ENCODE measurements around the gene MPC1. TPM values are rescaled to one million over a fixed set of nuclear protein-coding genes. Genes with fewer than 3 reads are reported as not detected.

The MPC1 gene
- 10 to 100 TPM; 11.5 to 30.4 TPM for total RNA-seq

DNA sequence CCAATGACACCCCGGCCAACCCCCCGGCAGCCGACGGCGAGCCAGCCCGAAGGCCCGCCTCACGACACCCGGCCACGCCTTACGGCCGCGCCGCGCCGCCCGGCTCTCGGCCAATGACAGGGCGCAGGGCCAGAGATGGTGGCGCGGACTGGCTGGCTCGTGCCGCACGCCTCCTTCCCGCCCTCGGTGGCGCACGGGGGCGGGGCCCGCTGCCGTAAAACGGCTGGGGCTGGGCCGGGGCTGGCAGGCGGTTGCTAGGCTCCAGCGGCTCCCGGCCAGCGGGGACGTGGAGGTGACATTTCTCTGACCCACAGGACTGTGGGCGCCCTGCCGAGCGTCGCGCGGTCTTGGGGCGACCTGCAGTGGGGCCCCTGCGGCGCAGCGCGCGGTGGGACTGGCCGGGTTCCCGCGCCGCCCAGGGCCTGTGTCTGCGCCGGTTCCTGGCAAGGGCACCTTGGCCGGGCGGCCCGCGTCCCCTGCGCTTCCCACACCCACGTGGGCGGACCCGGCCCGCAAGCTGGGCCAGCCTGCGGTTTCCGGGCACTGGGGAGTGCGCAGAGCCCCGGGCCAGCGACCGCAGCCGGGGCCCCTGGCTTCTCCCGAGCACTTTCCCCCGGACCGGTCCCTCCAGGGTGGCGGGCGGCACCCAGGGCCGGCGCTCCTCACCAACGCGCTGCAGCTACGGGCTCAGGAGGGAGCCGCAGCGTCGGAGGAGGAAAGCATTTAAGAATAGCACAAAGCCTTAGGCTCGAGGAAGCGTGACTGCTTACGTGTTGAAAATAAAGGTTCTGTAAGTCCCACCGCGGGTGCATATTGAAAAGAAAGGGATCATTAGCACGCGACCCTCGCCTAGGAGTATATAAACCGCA, at the start of gene MPC1:
Gene MPC1 (minus strand): TSS at position 8 of the 869 bp plus-strand sequence. CDS start 64 bp downstream, outside the sequence.
- H3K9me3 Mint-ChIP-seq, result no peaks in the 10 kb centered on the region
- ATAC-seq, result peak; percentile 97 to 98
- no peaks in the 10 kb centered on the region for H3K27me3 Mint-ChIP-seq
- peak; percentile 97 for DNase-seq (ENCODE audit: low spot score)
- H3K4me3 Mint-ChIP-seq, result peak within 1 kb of the TSS; percentile 90
- peak within 1 kb of the TSS; percentile 59 to 65 for H3K27ac Mint-ChIP-seq
- no peaks in the 10 kb centered on the region for H3K36me3 Mint-ChIP-seq
- peaks cover 8% of the 10 kb centered on the region in 2 donors for H3K4me1 Mint-ChIP-seq (ENCODE audit: low read depth in 2 of 2)

- Mint-ChIP-seq H3K27ac (no peak overlapping the region), H3K4me3 (no peak overlapping the region), H3K27me3 (peaks cover 0 to 2% of the 10 kb centered on the region in 2 donors)
Measured at GRCh38 chr6:166430269-166430668, 47.5 kb upstream of the MPC1 start.

DNA sequence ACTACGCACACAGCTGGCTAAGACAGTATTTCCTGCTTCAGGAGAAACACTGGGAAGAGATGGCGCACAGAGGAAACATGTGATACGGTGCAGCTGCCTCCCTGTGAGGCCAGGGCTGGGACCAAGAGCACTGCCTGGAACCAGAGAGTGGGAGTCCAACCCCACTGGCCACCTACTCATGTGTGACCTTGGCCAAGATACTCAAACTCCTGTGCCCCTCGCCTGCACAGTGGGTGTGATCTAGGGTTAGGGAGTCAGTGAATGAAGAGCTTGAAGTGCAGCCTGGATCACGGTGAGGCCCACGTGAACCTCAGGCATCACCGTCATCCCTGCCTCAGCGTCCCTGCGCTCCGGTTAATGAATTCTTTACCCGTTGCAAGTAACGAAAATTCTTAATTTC, 41.7 kb upstream of the MPC1 start:
- Mint-ChIP-seq H3K4me1 (ENCODE audit: low read depth in 2 of 2) (peaks cover 9 to 10% of the 10 kb centered on the region in 2 donors), H3K4me3 (no peak overlapping the region), H3K27ac (no peak overlapping the region), H3K36me3 (no peaks in the 10 kb centered on the region), H3K27me3 (peaks cover 0 to 16% of the 10 kb centered on the region in 2 donors), H3K9me3 (no peaks in the 10 kb centered on the region)
- DNase-seq (ENCODE audit: low spot score) (no peak), ATAC-seq (no peak)

More at GRCh38 chr6:166430269-166430668, 47.5 kb upstream of the MPC1 start:
- Mint-ChIP-seq H3K9me3 (no peaks in the 10 kb centered on the region), H3K36me3 (no peaks in the 10 kb centered on the region), H3K4me1 (ENCODE audit: low read depth in 2 of 2) (peaks cover 0 to under 1% of the 10 kb centered on the region in 2 donors)
- DNase-seq (ENCODE audit: low spot score) (peak; percentile 40), ATAC-seq (no peak)

- H3K4me3 Mint-ChIP-seq, result no peak overlapping the region
- no peaks in the 10 kb centered on the region for H3K36me3 Mint-ChIP-seq
- H3K4me1 Mint-ChIP-seq (ENCODE audit: low read depth in 2 of 2), result peaks cover 16 to 17% of the 10 kb centered on the region in 2 donors
- H3K27me3 Mint-ChIP-seq, result peaks cover 0 to 16% of the 10 kb centered on the region in 2 donors
- no peak overlapping the region for H3K27ac Mint-ChIP-seq
- H3K9me3 Mint-ChIP-seq, result no peaks in the 10 kb centered on the region
- ATAC-seq (no peak), DNase-seq (ENCODE audit: low spot score) (peak; percentile 35)
Measured at GRCh38 chr6:166423781-166424180, 41.0 kb upstream of the MPC1 start.

DNA sequence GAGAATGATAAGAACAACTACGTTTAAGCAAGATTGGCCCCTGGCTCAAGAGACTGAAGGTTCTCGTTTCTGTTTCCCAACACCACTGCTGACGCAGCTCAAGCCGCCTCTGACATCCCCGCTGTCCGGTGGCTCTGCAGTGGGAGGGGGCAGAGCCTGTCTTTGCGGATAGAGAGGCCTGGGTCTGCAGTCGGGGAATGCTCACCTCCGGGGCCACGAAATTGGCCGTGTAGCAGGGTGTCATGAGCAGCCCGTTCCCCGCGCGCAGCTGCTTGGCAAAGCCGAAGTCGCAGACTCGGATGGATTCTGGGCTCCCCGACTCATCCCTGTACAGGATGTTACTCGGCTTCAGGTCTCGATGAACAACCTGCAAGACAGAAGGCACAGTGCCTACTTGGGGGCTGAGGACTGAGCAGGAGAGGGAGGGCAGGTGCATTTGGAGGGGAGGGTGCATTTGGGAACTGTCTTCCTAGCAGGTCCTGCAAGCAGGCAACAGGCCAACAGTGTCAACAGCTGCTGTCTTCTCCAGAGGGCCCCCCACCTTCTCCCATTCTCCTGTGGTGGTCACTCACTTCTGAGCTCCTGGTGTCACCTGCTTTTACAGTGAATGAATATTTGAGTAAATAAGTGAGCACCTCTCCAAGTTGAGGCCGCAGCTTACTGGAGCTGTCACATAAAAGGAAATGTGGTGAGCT, 40.5 kb upstream of the MPC1 start:
- Mint-ChIP-seq H3K9me3 (no peaks in the 10 kb centered on the region), H3K27me3 (peaks cover 0 to 16% of the 10 kb centered on the region in 2 donors), H3K27ac (no peak overlapping the region), H3K4me3 (no peak overlapping the region), H3K36me3 (no peaks in the 10 kb centered on the region), H3K4me1 (ENCODE audit: low read depth in 2 of 2) (peaks cover 21 to 23% of the 10 kb centered on the region in 2 donors)
- DNase-seq (ENCODE audit: low spot score) (no peak), ATAC-seq (no peak)

DNA sequence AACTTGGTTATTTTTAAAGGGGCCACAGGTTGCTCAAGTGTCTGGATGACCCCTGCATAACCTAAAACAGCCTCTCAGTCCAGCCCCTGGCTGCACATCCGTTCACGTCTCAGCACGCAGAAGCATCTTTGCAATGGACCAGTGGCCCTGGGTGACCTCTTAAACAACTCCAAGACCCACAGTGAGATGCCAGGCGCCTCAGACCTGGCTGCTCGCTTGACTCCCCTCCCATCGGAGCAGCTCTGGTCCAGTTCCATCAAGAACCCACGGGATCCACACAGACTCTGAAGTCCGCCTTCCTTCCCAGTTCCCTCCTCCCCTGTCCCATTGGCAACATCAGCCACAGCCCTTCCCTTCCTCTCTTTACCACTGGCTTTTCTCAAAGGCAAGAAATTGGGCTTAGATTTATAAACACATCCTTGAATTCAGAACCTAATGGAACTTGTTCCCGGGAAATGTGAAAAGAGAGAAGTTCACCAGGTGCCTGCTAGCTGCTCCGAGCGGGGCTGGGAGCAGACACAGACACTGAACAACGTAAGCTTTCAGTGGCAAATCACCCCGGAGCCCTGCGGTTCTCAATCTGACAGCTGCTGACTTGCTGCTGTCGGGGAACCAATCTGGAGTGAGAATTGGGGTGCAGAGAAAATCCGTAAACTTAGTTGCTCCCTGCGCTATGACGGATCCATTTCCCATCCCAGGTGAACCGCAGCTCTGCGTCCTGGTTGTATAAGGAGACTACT, 39.6 kb upstream of the MPC1 start:
- Mint-ChIP-seq H3K27me3 (peaks cover 0 to 16% of the 10 kb centered on the region in 2 donors), H3K27ac (no peak overlapping the region), H3K9me3 (no peaks in the 10 kb centered on the region), H3K4me3 (no peak overlapping the region), H3K36me3 (no peaks in the 10 kb centered on the region), H3K4me1 (ENCODE audit: low read depth in 2 of 2) (peaks cover 27 to 30% of the 10 kb centered on the region in 2 donors)
- ATAC-seq, result no peak
- DNase-seq (ENCODE audit: low spot score), result no peak

DNA sequence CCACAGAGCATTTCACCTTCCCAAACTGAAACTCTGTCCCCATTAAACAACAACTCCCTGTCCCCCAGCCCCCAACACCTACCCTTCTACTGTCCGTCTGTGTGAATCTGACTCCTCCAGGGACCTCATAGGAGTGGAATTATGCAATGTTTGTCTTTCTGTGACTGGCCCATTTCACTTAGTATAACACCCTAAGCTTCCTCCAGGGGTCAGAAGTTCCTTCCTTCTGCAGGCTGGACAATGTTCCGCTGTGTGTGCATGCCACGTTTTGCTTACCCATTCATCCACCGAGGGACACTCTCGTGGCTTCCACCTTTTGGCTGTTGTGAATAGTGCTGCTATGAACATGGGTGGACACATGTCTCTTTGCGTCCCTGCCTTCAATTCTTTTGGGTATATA, 37.6 kb upstream of the MPC1 start:
- peak; percentile 32 for DNase-seq (ENCODE audit: low spot score)

GRCh38 chr6:166419717-166420116, 37.0 kb upstream of the MPC1 start:
- H3K9me3 Mint-ChIP-seq, result peaks cover 14% of the 10 kb centered on the region
- peak overlapping the region; percentile 42 for H3K4me3 Mint-ChIP-seq
- H3K36me3 Mint-ChIP-seq, result peaks cover 17% of the 10 kb centered on the region
- no peak overlapping the region for H3K27ac Mint-ChIP-seq
- ATAC-seq (no peak), DNase-seq (ENCODE audit: low spot score) (no peak)
- H3K27me3 Mint-ChIP-seq, result peaks cover 15 to 20% of the 10 kb centered on the region in 2 donors
- H3K4me1 Mint-ChIP-seq (ENCODE audit: low read depth in 2 of 2), result peaks cover 50 to 55% of the 10 kb centered on the region in 2 donors

More for the DNA sequence above, 37.6 kb upstream of the MPC1 start:
- H3K27ac Mint-ChIP-seq, result no peak overlapping the region
- peaks cover 14% of the 10 kb centered on the region for H3K9me3 Mint-ChIP-seq
- peaks cover 17% of the 10 kb centered on the region for H3K36me3 Mint-ChIP-seq
- H3K4me3 Mint-ChIP-seq, result no peak overlapping the region
- H3K27me3 Mint-ChIP-seq, result peaks cover 15 to 22% of the 10 kb centered on the region in 2 donors
- peaks cover 47 to 50% of the 10 kb centered on the region in 2 donors for H3K4me1 Mint-ChIP-seq (ENCODE audit: low read depth in 2 of 2)
- ATAC-seq, result no peak

DNA sequence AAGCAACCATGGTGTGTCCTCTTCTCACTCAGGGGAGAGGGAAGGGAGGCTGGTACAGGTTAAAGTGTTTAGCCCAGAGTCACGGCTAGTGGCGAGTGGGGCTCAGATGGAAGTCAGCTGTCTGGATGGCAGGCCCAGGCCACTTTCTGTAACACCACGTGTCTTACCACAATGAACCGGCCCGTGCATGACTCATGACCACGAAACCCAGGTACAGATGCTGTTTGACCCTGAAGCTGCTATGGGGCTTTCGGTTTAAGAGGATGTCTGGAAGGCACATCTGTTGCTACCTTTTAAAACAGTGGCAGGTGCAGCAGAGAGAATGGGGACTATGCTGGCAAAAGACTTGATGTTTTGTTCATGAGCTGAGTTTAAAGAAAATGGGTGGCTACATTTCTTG, 36.5 kb upstream of the MPC1 start:
- Mint-ChIP-seq H3K36me3 (peaks cover 17% of the 10 kb centered on the region), H3K27ac (peak overlapping the region in 1 of 2 donors; percentile 19), H3K9me3 (peaks cover 14% of the 10 kb centered on the region), H3K4me1 (ENCODE audit: low read depth in 2 of 2) (peaks cover 50 to 59% of the 10 kb centered on the region in 2 donors), H3K4me3 (peak overlapping the region; percentile 42), H3K27me3 (peaks cover 15 to 19% of the 10 kb centered on the region in 2 donors)
- DNase-seq (ENCODE audit: low spot score), result peak; percentile 78
- ATAC-seq, result peak; percentile 80 to 84

GRCh38 chr6:166418691-166419143, 36.0 kb upstream of the MPC1 start:
- Mint-ChIP-seq H3K9me3 (peaks cover 14% of the 10 kb centered on the region), H3K27me3 (peaks cover 13 to 15% of the 10 kb centered on the region in 2 donors), H3K4me3 (peak overlapping the region; percentile 42), H3K27ac (peak overlapping the region in 1 of 2 donors; percentile 19), H3K36me3 (peaks cover 17% of the 10 kb centered on the region), H3K4me1 (ENCODE audit: low read depth in 2 of 2) (peaks cover 50 to 59% of the 10 kb centered on the region in 2 donors)
- DNase-seq (ENCODE audit: low spot score) (no peak), ATAC-seq (peak in 1 of 2 donors; percentile 2)

GRCh38 chr6:166417285-166417691, 34.5 kb upstream of the MPC1 start:
- peak overlapping the region; percentile 4 to 73 for H3K27ac Mint-ChIP-seq
- H3K36me3 Mint-ChIP-seq, result peaks cover 17% of the 10 kb centered on the region
- H3K4me1 Mint-ChIP-seq (ENCODE audit: low read depth in 2 of 2), result peaks cover 51 to 59% of the 10 kb centered on the region in 2 donors
- H3K4me3 Mint-ChIP-seq, result peak overlapping the region; percentile 58
- DNase-seq (ENCODE audit: low spot score) (no peak), ATAC-seq (peak; percentile 88 to 89)
- peaks cover 14% of the 10 kb centered on the region for H3K9me3 Mint-ChIP-seq
- H3K27me3 Mint-ChIP-seq, result peaks cover 11 to 15% of the 10 kb centered on the region in 2 donors

DNA sequence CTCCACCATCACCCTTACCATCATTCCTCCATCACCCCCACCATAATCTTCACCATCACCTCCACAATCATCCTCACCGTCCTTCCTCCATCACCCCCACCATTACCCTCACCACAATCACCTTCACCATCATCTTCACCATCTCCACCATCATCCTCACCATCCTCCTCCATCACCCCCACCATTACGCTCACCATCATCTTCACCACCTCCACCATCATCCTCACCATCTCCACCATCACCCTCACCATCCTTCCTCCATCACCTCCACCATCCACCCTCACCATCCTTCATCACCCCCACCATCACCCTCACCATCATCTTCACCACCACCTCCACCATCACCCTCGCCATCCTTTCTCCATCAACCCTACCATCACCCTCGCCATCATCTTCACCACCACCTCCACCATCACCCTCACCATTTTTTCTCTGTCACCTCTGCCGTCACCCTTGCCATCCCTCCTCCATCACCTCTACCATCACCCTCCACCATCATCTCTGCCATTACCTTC, 33.1 kb upstream of the MPC1 start:
- Mint-ChIP-seq H3K9me3 (peaks cover 14% of the 10 kb centered on the region), H3K4me1 (ENCODE audit: low read depth in 2 of 2) (peaks cover 59 to 61% of the 10 kb centered on the region in 2 donors), H3K36me3 (peaks cover 17% of the 10 kb centered on the region), H3K27ac (peak overlapping the region; percentile 32 to 73), H3K4me3 (peak overlapping the region; percentile 58), H3K27me3 (peaks cover 7 to 15% of the 10 kb centered on the region in 2 donors)
- peak; percentile 6 for DNase-seq (ENCODE audit: low spot score)
- ATAC-seq, result no peak

DNA sequence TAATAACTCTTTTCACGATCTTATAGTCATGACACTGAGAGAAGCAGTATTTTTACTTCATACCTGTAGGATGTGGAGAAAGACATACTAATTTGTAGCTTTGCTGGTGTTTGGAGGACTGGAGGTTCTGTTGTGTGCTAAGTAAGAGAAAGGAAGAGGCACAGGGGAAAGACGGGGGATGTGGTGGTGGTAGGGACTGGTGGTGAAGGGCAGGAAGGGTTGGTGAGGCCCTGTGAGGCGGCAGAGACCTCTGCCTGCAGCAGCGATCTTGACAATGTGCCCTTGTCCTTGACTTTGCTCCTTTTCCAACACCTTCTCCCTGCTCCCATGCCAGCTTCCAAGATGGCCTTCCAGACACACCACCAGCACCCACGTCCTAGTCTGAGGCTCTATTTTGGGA, 32.6 kb upstream of the MPC1 start:
- peaks cover 56 to 60% of the 10 kb centered on the region in 2 donors for H3K4me1 Mint-ChIP-seq (ENCODE audit: low read depth in 2 of 2)
- no peak for ATAC-seq
- peak; percentile 54 for DNase-seq (ENCODE audit: low spot score)
- H3K9me3 Mint-ChIP-seq, result peaks cover 14% of the 10 kb centered on the region
- H3K4me3 Mint-ChIP-seq, result peak overlapping the region; percentile 58
- H3K36me3 Mint-ChIP-seq, result peaks cover 17% of the 10 kb centered on the region
- peak overlapping the region in 1 of 2 donors; percentile 73 for H3K27ac Mint-ChIP-seq
- peaks cover 11 to 19% of the 10 kb centered on the region in 2 donors for H3K27me3 Mint-ChIP-seq

Measured in natural killer cell treated with Interleukin-12 subunit alpha and Interleukin-12 subunit beta and Interleukin-15 and Interleukin-18, amount 100 ng/mL, for 72 hours (primary cell).